ENCODE measurements around the gene LCN1.

Gene LCN1

GRCh38 chr9:135570456-135570855 is 49.2 kb downstream of the LCN1 start:
- DNase-seq (ENCODE audit: low spot score), result no peak

DNA sequence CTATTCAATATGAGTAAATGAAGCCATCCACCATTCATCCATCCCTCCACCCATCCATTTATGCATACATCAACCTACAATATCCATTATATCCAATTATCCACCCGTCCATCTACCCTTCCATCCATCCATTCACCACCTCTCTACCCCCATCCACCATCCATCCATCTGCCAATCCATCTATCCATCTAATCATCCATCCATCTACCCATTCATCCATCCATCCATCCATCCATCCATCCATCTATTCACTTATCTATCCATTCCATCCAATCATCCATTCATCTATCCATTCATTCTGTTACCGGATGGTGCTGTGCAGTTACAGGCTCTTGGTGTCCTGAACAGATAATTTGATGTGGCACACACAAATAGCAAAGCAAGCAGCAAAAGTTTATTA is 51.0 kb downstream of the LCN1 start:
- DNase-seq (ENCODE audit: low spot score), result no peak

- DNase-seq (ENCODE audit: low spot score), result no peak
Measured at GRCh38 chr9:135573124-135573523, 51.9 kb downstream of the LCN1 start.

DNA sequence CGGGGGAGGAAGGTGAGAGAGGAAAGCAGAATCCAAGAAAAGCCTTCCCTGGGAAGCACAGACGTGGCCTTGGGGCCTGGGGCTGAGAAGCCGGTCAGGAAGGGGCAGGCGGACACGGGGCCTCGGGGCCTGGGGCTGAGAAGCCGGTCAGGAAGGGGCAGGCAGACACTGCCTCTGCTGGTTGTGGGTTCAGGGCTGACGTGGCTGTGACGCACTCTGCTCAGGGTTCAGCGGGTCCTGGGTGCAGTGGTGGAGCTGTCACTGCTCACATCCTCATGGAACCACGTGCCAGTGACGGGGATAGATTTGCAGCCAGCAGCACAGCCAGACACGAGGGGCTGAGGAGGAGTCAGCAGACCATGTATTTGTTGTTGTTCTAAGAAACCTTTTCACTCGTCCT is 53.1 kb downstream of the LCN1 start:
- no peak for DNase-seq (ENCODE audit: low spot score)

- DNase-seq (ENCODE audit: low spot score), result no peak
Measured at GRCh38 chr9:135574943-135575342, 53.7 kb downstream of the LCN1 start.
